ENCODE measurements around the gene INSYN2B. TPM values are rescaled to one million over a fixed set of nuclear protein-coding genes. Genes with fewer than 3 reads are reported as not detected.

The INSYN2B gene
- total RNA-seq, 4 donors from 2014 or later = 2.5 TPM; not detected in 3

GRCh38 chr5:169942181-169942580, 38.1 kb downstream of the INSYN2B start:
- no peak for DNase-seq
- H3K9me3 ChIP-seq = no peaks in the 10 kb centered on the region
- no peaks in the 10 kb centered on the region for H3K36me3 ChIP-seq
- H3K4me1 ChIP-seq = no peaks in the 10 kb centered on the region
- no peak overlapping the region for H3K27ac ChIP-seq
- no peak overlapping the region for H3K4me3 ChIP-seq
- no peaks in the 10 kb centered on the region for H3K27me3 ChIP-seq
- no peak for TF ChIP-seq POLR2A (IDR thresholded peaks at IDR 0.05)
- TF ChIP-seq CTCF (IDR thresholded peaks at IDR 0.05) = no peak

DNA sequence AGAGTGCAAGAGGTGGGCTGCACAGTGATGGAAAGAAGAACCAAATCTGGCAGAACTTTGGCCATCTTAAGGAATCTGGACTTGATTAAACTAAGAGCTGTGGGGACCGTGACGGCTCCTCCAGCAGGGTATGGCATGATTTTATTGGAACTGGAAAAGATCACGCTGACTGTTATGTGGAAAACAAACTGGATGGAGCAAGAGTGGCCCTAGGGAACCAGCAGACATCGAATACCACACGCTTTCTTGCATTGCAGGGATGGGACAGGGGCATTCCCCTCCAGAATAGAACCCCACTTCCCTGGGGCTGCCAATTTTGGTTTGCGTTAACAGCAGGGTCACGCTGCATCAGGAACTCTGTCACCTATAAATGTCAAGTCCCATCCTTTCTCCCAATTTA, 38.8 kb downstream of the INSYN2B start:
- DNase-seq = no peak
- Histone ChIP-seq H3K9me3 (no peaks in the 10 kb centered on the region), H3K4me3 (no peak overlapping the region), H3K27me3 (no peaks in the 10 kb centered on the region), H3K27ac (no peak overlapping the region), H3K4me1 (no peaks in the 10 kb centered on the region), H3K36me3 (no peaks in the 10 kb centered on the region)
- TF ChIP-seq POLR2A (IDR thresholded peaks at IDR 0.05) (no peak), CTCF (IDR thresholded peaks at IDR 0.05) (no peak)

- DNase-seq = no peak
- H3K4me3 ChIP-seq = no peak overlapping the region
- H3K9me3 ChIP-seq = no peaks in the 10 kb centered on the region
- no peaks in the 10 kb centered on the region for H3K27me3 ChIP-seq
- TF ChIP-seq POLR2A (IDR thresholded peaks at IDR 0.05) = no peak
- no peak for TF ChIP-seq CTCF (IDR thresholded peaks at IDR 0.05)
- H3K36me3 ChIP-seq = no peaks in the 10 kb centered on the region
- H3K27ac ChIP-seq = no peak overlapping the region
- H3K4me1 ChIP-seq = no peaks in the 10 kb centered on the region
Measured at GRCh38 chr5:169939731-169940130, 40.6 kb downstream of the INSYN2B start.

- H3K27me3 ChIP-seq = no peaks in the 10 kb centered on the region
- H3K4me3 ChIP-seq = no peak overlapping the region
- H3K4me1 ChIP-seq = no peaks in the 10 kb centered on the region
- no peak for DNase-seq
- H3K9me3 ChIP-seq = no peaks in the 10 kb centered on the region
- no peak overlapping the region for H3K27ac ChIP-seq
- TF ChIP-seq CTCF (IDR thresholded peaks at IDR 0.05) (no peak), POLR2A (IDR thresholded peaks at IDR 0.05) (no peak)
- no peaks in the 10 kb centered on the region for H3K36me3 ChIP-seq
Measured at GRCh38 chr5:169938439-169938838, 41.9 kb downstream of the INSYN2B start.

DNA sequence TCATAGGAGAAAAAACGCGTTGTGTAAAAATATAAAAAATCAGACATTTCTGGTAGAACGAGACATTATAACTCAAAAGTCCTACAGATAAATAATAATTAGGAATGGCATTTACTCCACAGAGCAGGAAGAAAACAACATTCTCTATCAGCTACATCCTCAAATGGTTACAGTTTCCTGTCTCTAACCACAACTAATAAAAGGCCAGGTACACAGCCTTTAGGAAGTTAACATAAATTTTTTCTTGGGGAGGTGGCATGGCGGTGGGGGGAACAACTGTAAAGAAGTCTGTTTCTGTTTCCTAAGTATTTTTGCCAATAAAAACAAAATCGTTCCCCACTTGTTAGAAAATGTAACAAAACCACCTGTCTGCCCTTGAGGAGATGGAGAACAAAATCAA, 44.5 kb downstream of the INSYN2B start:
- TF ChIP-seq CTCF (IDR thresholded peaks at IDR 0.05) (no peak), POLR2A (IDR thresholded peaks at IDR 0.05) (no peak)
- H3K36me3 ChIP-seq = no peaks in the 10 kb centered on the region
- DNase-seq = no peak

GRCh38 chr5:169934990-169935389, 45.3 kb downstream of the INSYN2B start:
- Histone ChIP-seq H3K27me3 (no peaks in the 10 kb centered on the region), H3K9me3 (no peaks in the 10 kb centered on the region), H3K27ac (no peak overlapping the region), H3K4me1 (no peaks in the 10 kb centered on the region), H3K36me3 (no peaks in the 10 kb centered on the region), H3K4me3 (no peak overlapping the region)
- TF ChIP-seq POLR2A (IDR thresholded peaks at IDR 0.05) = no peak
- no peak for TF ChIP-seq CTCF (IDR thresholded peaks at IDR 0.05)
- no peak for DNase-seq

More for the DNA sequence above, 44.5 kb downstream of the INSYN2B start:
- Histone ChIP-seq H3K4me3 (no peak overlapping the region), H3K4me1 (no peaks in the 10 kb centered on the region), H3K27ac (no peak overlapping the region), H3K27me3 (no peaks in the 10 kb centered on the region), H3K9me3 (no peaks in the 10 kb centered on the region)
